Measurements from ENCODE around the gene HOXB4. TPM values are rescaled to one million over a fixed set of nuclear protein-coding genes. Genes with fewer than 3 reads are reported as not detected.

Gene HOXB4
- total RNA-seq, 4 donors from 2014 or later = 1.6 to 8.7 (median 3.4) TPM

- no peak for TF ChIP-seq CTCF (IDR thresholded peaks at IDR 0.05)
- ATAC-seq (ENCODE audit: low FRiP score) = no peak
- DNase-seq (ENCODE audit: low spot score) = no peak
Measured at GRCh38 chr17:48532261-48532660, 45.9 kb downstream of the HOXB4 start.

GRCh38 chr17:48530887-48531272 lies 47.3 kb downstream of the HOXB4 start, which contains the start of gene HOXB1:
Gene HOXB1, minus strand, starts transcription at chr17:48531011. Its CDS starts 107 bp downstream, at chr17:48530904.
- no peak for TF ChIP-seq CTCF (IDR thresholded peaks at IDR 0.05)
- no peak for DNase-seq (ENCODE audit: low spot score)
- ATAC-seq (ENCODE audit: low FRiP score) = no peak

GRCh38 chr17:48530208-48530886 lies 47.8 kb downstream of the HOXB4 start:
- DNase-seq (ENCODE audit: low spot score) (no peak), ATAC-seq (ENCODE audit: low FRiP score) (no peak)
- no peak for TF ChIP-seq CTCF (IDR thresholded peaks at IDR 0.05)

- TF ChIP-seq CTCF (IDR thresholded peaks at IDR 0.05) = no peak
- ATAC-seq (ENCODE audit: low FRiP score) (no peak), DNase-seq (ENCODE audit: low spot score) (no peak)
Measured at GRCh38 chr17:48529683-48530009, 48.5 kb downstream of the HOXB4 start.

- ATAC-seq (ENCODE audit: low FRiP score) (no peak), DNase-seq (ENCODE audit: low spot score) (no peak)
- TF ChIP-seq CTCF (IDR thresholded peaks at IDR 0.05) = no peak
Measured at GRCh38 chr17:48528936-48529682, 49.0 kb downstream of the HOXB4 start.

GRCh38 chr17:48528153-48528935 lies 49.8 kb downstream of the HOXB4 start:
- ATAC-seq (ENCODE audit: low FRiP score) (no peak), DNase-seq (ENCODE audit: low spot score) (no peak)
- TF ChIP-seq CTCF (IDR thresholded peaks at IDR 0.05) = no peak
